ENCODE measurements around the gene EBF3.
"Not testable (repeated sequence)": the region's sequence is repeated elsewhere in the genome, so short reads cannot be mapped to it uniquely, and the experiment has no call there.

The EBF3 gene

DNA sequence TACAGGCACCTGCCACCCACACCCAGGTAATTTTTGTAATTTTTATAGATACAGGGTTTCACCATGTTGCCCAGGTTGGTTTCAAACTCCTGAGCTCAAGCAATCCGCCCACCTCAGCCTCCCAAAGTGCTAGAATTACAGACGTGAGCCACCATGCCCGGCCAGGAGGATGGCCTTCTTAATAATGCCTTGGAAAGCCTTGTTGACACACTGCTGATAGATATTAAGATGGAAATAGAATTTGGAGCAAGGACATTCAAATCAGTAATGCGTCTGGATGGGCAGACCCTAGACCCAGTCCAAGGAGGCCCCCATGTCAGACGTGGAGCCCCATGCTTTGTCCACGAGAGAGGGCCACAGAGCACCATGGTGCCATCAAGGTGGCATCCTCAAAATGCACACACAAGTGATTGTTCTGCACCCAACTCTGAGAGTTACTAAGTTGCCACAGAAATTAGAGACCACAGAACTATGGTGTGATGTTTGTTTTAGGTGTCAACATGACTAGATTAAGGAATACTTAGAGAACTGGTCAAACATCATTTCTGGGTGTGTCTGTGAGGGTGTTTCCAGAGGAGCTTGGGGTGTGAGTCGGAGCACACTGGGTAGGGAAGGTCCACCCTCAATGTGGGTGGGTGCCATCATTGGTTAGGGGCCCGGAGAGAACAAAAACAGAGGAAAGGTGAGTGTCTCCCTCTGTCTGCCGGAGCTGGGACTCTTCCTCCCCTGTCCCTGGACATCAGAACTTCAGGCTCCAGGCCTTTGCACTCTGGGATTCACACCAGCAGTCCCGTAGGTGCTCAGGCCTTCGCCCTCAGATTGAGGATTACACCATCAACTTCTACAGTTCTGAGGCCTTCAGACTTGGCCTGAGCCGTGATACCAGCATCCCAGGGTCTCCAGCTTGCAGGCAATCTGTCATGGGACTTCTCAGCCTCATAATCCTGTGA, 34.5 kb downstream of the EBF3 start:
- no peak for DNase-seq (ENCODE audit: low read depth)

- DNase-seq (ENCODE audit: low read depth) = no peak
These were observed 36.5 kb downstream of the EBF3 start for GRCh38 chr10:129927351-129928120.

DNA sequence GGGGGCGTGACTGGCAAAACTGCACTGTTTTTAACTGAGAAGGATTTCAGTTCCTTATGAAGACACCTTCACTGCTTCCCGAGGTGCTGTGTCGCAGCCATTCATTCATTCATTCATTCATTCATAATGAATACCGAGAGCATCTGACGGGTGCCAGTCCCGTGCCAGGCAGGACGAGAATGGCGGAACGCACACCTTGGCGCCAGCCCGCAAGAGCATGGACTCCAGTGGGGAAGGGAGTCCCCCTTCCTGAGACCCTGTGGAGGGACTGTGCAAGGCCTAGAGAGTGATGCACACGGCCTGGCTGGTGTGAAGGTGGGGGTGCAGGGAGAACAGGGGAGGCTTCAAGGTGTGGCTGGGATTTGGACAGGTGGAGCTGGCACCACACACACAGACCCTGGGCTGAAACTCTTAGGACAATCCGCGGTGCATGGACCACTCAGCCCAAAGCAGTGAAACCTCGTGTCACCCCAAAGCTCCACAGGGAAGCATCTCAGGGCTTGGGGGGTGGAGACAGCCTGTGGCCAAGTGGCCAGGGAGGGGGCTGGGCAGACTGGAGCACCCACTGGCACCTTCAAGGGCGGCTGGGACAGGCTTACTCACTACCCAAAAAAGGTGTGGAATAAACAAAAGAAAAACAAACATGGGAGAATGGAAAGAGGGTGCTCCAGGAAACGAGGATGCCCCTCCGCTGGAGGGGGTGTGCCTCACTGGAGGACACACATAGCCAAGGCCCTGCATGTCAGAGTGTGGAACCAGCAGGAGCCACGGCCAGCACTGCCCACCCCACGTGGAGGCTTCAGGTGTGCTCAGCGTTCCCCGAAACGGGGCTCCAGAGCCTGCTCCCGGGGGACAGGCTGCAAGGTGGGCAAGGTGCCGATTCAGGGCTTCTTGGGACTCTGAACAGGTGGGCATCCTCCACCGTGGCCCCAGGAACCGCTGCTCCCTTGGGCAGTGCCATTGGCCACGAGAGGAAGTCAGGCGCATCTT, 37.7 kb downstream of the EBF3 start:
- no peak for DNase-seq (ENCODE audit: low read depth)

DNA sequence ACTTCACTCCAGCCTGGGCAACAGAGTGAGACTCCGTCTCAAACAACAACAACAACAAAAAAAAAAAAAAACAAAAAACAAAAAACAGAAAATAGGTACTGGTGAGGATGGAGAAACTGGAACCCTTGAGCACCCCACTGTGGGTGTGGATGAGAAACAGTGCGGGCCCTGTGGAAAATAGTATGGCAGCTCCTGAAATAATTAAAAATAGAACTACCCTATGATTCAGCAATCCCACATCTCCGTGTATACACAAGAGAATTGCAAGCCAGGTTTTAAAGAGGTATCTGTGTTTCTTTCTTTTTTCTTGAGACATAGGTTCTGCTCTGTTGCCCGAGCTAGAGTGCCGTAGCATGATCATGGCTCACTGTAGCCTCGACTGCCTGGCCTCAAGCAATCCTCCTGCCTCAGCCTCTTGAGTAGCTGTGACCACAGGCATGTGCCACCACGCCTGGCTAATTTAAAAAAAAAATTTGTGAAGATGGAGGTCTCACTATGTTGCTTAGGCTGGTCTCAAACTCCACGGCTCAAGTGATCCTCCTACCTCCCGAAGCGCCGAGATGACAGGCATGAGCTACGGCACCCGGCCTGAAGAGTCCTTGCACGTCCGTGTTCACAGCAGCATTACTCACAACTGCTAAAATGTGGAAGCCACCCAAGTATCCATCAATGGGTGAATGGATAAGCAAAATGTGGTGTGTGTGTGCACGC, 39.5 kb downstream of the EBF3 start:
- no peak for DNase-seq (ENCODE audit: low read depth)

DNA sequence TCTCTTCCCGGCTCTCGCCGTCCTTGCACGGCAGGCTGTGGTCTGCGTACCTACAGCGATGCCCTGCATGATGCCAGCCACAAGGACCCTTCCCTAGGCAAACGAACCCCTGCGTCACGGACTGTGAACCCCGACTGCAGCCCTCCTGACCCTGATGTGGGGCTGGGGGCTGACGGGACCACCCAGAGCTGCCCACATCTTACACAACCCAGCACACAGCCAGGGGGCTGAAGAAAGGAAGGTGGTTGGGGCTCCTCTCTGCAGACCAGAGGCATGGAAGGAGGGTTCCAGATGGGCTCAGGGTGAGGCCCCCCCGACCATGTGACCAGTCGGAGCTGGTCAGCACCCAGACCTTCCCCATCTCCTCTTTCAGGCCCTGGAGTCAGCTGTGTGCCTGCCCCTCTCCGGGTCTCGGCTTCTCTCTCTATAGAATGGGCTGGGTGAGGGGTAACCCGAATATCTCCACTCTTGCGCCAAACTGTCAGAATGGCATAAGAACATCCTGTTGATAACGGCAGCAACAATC, 41.4 kb downstream of the EBF3 start:
- DNase-seq (ENCODE audit: low read depth) = no peak

- DNase-seq (ENCODE audit: low read depth) = no peak
These were observed 42.1 kb downstream of the EBF3 start for GRCh38 chr10:129921801-129922597.

- DNase-seq (ENCODE audit: low read depth) = no peak
These were observed 42.9 kb downstream of the EBF3 start for GRCh38 chr10:129921065-129921670.

DNA sequence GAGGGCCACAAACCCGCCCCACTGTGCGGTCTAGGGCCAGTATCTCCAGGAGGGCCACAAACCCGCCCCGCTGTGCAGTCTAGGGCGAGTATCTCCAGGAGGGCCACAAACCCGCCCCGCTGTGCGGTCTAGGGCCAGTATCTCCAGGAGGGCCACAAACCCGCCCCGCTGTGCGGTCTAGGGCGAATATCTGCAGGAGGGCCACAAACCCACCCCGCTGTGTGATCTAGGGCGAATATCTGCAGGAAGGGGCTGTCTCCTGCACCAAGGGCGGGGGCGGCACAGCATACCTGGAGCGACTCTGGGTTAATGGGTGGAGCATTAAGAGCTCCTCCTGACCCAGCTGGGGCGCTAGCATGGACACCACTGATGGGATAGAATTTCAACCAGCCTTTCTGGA, 43.9 kb downstream of the EBF3 start:
- not testable (repeated sequence) for DNase-seq (ENCODE audit: low read depth)

- DNase-seq (ENCODE audit: low read depth) = no peak
These were observed 44.7 kb downstream of the EBF3 start for GRCh38 chr10:129919358-129919757.

- no peak for DNase-seq (ENCODE audit: low read depth)
These were observed 45.2 kb downstream of the EBF3 start for GRCh38 chr10:129918836-129919235.

- no peak for DNase-seq (ENCODE audit: low read depth)
These were observed 45.7 kb downstream of the EBF3 start for GRCh38 chr10:129918401-129918800.

DNA sequence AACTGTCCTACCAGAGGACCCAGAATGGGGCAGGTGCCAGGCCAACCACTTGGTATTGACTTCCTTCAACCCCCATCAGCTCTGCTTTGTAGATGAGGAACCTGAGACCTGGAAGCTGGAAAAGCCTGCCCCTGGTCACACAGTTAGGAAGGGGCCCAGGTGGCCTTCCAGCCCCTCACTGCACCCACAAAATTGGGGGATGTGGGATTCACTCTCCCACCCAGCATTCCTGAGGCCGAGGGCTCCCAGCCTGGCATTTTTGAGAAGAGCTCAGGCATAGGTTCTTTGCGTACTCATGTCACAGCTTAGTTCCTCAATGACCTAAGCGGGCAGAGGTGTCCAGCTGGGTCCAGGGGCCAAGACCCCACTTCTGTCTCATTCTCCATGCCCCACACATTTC, 46.1 kb downstream of the EBF3 start:
- DNase-seq (ENCODE audit: low read depth) = no peak

GRCh38 chr10:129916506-129916995, 47.5 kb downstream of the EBF3 start:
- no peak for DNase-seq (ENCODE audit: low read depth)

DNA sequence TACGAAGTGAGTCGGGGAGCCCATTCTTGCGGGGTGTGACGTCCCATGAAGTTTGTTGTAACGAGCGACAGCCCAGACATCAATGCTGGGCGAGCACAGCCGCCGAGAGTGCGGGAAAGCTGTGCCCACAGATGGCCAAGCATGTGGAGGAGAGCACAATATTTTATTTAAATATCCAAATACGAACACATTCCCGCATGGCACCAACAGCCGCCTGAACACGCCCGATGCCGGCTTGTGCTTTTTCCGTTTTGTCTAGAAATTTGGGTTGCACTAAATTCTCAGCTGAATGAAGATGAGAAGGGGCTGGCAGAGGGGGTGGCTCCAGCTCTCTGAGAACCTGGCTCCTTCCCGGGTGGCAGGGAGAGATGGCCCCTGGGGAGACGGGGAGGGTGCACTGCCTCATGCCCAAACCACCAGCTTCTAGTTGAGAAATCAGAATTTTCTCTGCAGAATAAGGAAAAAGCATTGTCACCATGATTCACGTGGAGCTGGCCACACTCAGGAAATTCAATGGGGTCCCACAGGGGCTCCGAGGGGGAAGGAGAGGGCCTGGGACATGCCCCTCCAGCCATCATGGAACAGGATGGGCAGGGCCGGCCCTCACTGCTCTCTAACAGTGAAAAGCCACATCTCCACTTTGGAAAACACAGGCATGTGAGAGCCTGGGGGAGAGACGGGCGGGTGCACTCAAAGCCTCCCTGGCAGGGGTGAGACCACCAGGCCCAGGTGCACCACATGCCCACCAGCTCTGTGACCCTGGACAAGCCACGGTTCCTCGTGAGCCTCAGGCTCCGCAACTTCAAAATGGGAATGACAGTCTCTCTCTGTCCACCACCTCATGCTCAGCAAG, 48.3 kb downstream of the EBF3 start:
- DNase-seq (ENCODE audit: low read depth) = no peak

GRCh38 chr10:129914960-129915359, 49.1 kb downstream of the EBF3 start:
- DNase-seq (ENCODE audit: low read depth) = no peak

GRCh38 chr10:129914153-129914855, 49.8 kb downstream of the EBF3 start:
- no peak for DNase-seq (ENCODE audit: low read depth)

DNA sequence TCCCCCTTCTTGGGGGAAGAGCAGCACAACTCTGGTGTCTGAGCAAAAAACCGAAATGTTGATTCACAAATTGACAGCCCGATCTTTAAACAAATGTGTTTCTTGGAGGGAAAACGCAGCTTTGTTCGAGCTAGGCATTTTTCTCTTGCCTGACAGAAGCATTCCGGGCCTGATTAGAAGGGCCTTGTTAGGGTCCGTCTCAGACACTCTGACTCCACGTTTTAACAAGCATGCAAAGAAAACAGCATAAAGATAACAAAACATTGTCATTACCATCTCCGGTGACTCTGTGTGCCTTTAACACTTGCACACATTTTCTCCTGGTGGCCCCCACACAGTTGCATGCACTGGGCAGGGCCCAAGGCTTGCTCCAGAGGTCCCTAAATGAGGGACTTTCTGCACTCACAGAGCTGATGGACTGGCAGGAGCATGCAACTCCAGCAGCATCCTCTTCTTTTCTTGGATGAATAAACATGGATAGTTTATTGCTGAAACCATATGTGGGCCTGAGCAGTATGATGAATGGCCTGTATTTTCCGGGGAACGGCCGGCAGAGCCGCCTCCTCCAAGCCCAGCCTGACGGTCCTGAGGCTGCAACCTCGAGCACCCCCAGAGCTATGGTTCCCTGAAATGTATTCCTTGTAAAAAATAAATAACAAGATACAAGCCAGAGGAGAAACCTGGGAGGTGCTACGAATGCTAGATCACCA, 50.9 kb downstream of the EBF3 start:
- DNase-seq (ENCODE audit: low read depth) = no peak
